GM19467 (cell line): Measurements from ENCODE around the gene OSM.

ENCODE experiments used
- ATAC-seq: cut with Tn5 transposase; IDR thresholded peaks from one replicate; pipeline ENCODE4 v1.9.1; 2021; ENCODE audit warnings: mild to moderate bottlenecking, moderate library complexity; ENCODE audit not compliant: unreplicated experiment

The OSM gene

DNA sequence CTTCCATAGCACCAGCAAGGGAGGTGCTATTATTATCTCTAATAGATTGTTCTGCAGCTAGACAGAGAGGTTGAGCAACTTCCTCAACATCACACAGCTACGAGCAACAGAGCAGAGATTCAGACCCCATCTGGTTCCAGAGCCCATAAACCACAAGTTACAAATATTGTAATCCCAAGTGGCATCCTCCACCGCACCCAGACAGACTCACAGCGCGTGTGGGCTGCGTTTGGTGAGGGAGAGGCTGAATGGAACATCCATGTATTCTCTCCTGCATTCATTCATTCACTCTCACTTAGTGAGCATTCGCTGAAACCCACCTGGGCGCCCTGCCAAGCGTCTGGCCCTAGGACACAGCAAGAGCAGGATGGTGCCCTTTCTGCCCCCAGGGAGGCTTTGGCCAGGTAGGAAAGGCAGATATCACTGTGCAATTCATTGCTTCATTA lies 53.6 kb downstream of the OSM start:
- ATAC-seq: no peak
